B cell (primary cell): Measurements from ENCODE around the gene ZMYND10. TPM values are rescaled to one million over a fixed set of nuclear protein-coding genes. Genes with fewer than 3 reads are reported as not detected.

Source experiments
- ATAC-seq: fragments of 200-7000 bp; cut with Tn5 transposase; one replicate; pipeline ENCODE4 v1.10.0; 2021; ENCODE audit warnings: low read depth, mild to moderate bottlenecking, moderate number of reproducible peaks, moderate library complexity
- CTCF ChIA-PET: fragments of 350-600 bp; sonication (Branson Sonifier 250); formaldehyde crosslinking; loops from one replicate; lab custom pipeline; 2021; ENCODE audit warnings: antibody characterized with exemption, inconsistent platforms; lab: Charles Lee
- POLR2A ChIA-PET: fragments of 350-600 bp; sonication (Branson Sonifier 250); formaldehyde crosslinking; loops from one replicate; lab custom pipeline; 2021; ENCODE audit warnings: antibody characterized with exemption; lab: Charles Lee
- DNase-seq: peaks from one replicate; pipeline ENCODE4 v3.0.0; 2013
- H2AFZ ChIP-seq: 2 replicates; pipeline ENCODE4 v1.6.1; 2012; ENCODE audit warnings: mild to moderate bottlenecking, low read depth, low read length; ENCODE audit not compliant: insufficient read depth, poor library complexity, severe bottlenecking
- H3K27ac ChIP-seq, 2 donors: 1 replicate in 1 of 2; 2 replicates in 1 of 2; pipeline ENCODE4 v1.5.1; 2012 to 2013; ENCODE audit warnings: low read length in 2 of 2, mild to moderate bottlenecking in 2 of 2, moderate library complexity in 1 of 2
- H3K27me3 ChIP-seq, 4 experiments: fragments of 200-600 bp in 1 of 4; sonication (generic) in 1 of 4; replicated peaks in 1 of 4; 1 replicate in 2 of 4; 2 replicates in 2 of 4; pipeline versions ENCODE4 v1.6.1 to v1.7.0; 2013 to 2016; ENCODE audit warnings: low read length in 3 of 4, mild to moderate bottlenecking in 2 of 4, mixed read lengths in 1 of 4, moderate library complexity in 1 of 4; ENCODE audit not compliant: insufficient read depth in 4 of 4, control insufficient read depth in 3 of 4; ENCODE audit errors: control extremely low read depth in 1 of 4
- H3K36me3 ChIP-seq, 2 experiments: replicated peaks in 1 of 2; 1 replicate in 1 of 2; 2 replicates in 1 of 2; pipeline versions ENCODE4 v1.6.1 to v1.7.1; 2013; ENCODE audit warnings: low read length in 1 of 2; ENCODE audit not compliant: insufficient read depth in 2 of 2, control insufficient read depth in 1 of 2; ENCODE audit errors: control extremely low read depth in 1 of 2, extremely low read depth in 1 of 2
- H3K4me1 ChIP-seq, 2 donors: fragments of 200-600 bp in 1 of 2; sonication (generic) in 1 of 2; 1 replicate in 1 of 2; 2 replicates in 1 of 2; pipeline versions ENCODE4 v1.5.1 to v1.6.1; 2013 to 2017; ENCODE audit warnings: low read length in 2 of 2; ENCODE audit not compliant: control insufficient read depth in 2 of 2, insufficient read depth in 2 of 2
- H3K4me2 ChIP-seq: replicated peaks from 2 replicates; pipeline ENCODE3; 2012; ENCODE audit warnings: mild to moderate bottlenecking, low read depth, low read length; ENCODE audit not compliant: poor library complexity, severe bottlenecking
- H3K4me3 ChIP-seq, 5 experiments: fragments of 200-600 bp in 1 of 5; sonication (generic) in 1 of 5; 1 replicate in 3 of 5; 2 replicates in 2 of 5; pipeline versions ENCODE4 v1.5.1 to v1.7.0; 2011 to 2016; ENCODE audit warnings: low read length in 4 of 5, mild to moderate bottlenecking in 4 of 5, low read depth in 2 of 5, control low read depth in 1 of 5, moderate library complexity in 1 of 5; ENCODE audit not compliant: insufficient read depth in 1 of 5; ENCODE audit errors: control extremely low read depth in 1 of 5, extremely low read depth in 1 of 5
- H3K79me2 ChIP-seq: fragments of 200-600 bp; sonication (generic); one replicate; pipeline ENCODE4 v1.6.0; 2016; ENCODE audit warnings: low read length; ENCODE audit not compliant: control insufficient read depth, insufficient read depth
- H3K9ac ChIP-seq: fragments of 200-600 bp; sonication (generic); 2 replicates; pipeline ENCODE4 v1.6.1; 2017; ENCODE audit warnings: mild to moderate bottlenecking, low read length, moderate library complexity
- H3K9me3 ChIP-seq, 3 donors: one replicate each; pipeline versions ENCODE4 v1.6.1 to v1.7.1; 2013; ENCODE audit warnings: low read length in 2 of 3; ENCODE audit not compliant: control insufficient read depth in 2 of 3, insufficient read depth in 1 of 3; ENCODE audit errors: control extremely low read depth in 1 of 3
- H4K20me1 ChIP-seq: 2 replicates; pipeline ENCODE4 v1.6.0; 2012; ENCODE audit warnings: mild to moderate bottlenecking, low read length; ENCODE audit not compliant: insufficient read depth, control insufficient read depth, poor library complexity, severe bottlenecking
- H3K27ac Mint-ChIP-seq: one replicate; pipeline ENCODE4 v1.8.0; 2021; ENCODE audit warnings: mixed read lengths
- H3K27me3 Mint-ChIP-seq: one replicate; pipeline ENCODE4 v1.8.0; 2021; ENCODE audit warnings: mixed read lengths
- H3K4me1 Mint-ChIP-seq: one replicate; pipeline ENCODE4 v1.8.0; 2021; ENCODE audit warnings: mixed read lengths
- H3K4me3 Mint-ChIP-seq: one replicate; pipeline ENCODE4 v1.8.0; 2021; ENCODE audit warnings: mixed read lengths
- H3K9me3 Mint-ChIP-seq: one replicate; pipeline ENCODE4 v1.8.0; 2022; ENCODE audit warnings: mixed read lengths; ENCODE audit not compliant: insufficient read depth
- CTCF ChIP-seq: fragments of 200-600 bp; IDR thresholded peaks from one replicate; pipeline ENCODE4 v1.8.0; 2022; ENCODE audit warnings: antibody characterized with exemption, mild to moderate bottlenecking
- EZH2 ChIP-seq: IDR thresholded peaks from 2 replicates; pipeline ENCODE4 v1.6.1; 2012; ENCODE audit warnings: borderline replicate concordance, low read depth, mild to moderate bottlenecking, moderate library complexity, low read length; ENCODE audit not compliant: insufficient read depth, poor library complexity, severe bottlenecking
- WGBS: methylation state at CpG from one replicate; pipeline ENCODE4 v1.1.5; 2013; ENCODE audit warnings: missing lambda C conversion rate; ENCODE audit not compliant: insufficient coverage; 5-methylcytosine and 5-hydroxymethylcytosine counted together
- intact Hi-C: fragments of 100-400 bp; cut with micrococcal nuclease; formaldehyde crosslinking; loops from one replicate; pipeline ENCODE4 v1.10.0; 2022
- polyA plus RNA-seq: library from polyadenylated mRNA; depleted of rRNA; stranded (reverse); fragments of >200 nt; gene quantifications from 2 replicates; pipeline ENCODE4 v1.2.3, GENCODE V29; 2012
- total RNA-seq, 2 donors: library from RNA; stranded (reverse); fragments of 120-200 nt in 1 of 2; gene quantifications; 1 replicate in 1 of 2; 2 replicates in 1 of 2; pipeline versions ENCODE4 v1.2.3 to v1.2.4, GENCODE V29; 2013 to 2022

ZMYND10 gene
- total and polyA plus RNA-seq, 2 donors (not counting 1 experiment from before 2014, with no cell fraction given): 1.8 to 2.4 TPM

- Mint-ChIP-seq H3K4me3 (peak within 1 kb of the TSS; percentile 100), H3K4me1 (peaks cover 33% of the 10 kb centered on the region), H3K27ac (peak within 1 kb of the TSS; percentile 100), H3K9me3 (no peaks in the 10 kb centered on the region), H3K27me3 (no peaks in the 10 kb centered on the region)
- Histone ChIP-seq H4K20me1 (no peaks in the 10 kb centered on the region), H3K4me1 (peaks cover 18 to 24% of the 10 kb centered on the region in 2 donors), H3K4me3 (peak within 1 kb of the TSS; percentile 68 to 89 (median 88)), H3K27me3 (no peaks in the 10 kb centered on the region), H3K9me3 (no peaks in the 10 kb centered on the region), H3K9ac (peak within 1 kb of the TSS; percentile 82), H3K36me3 (peaks cover 0 to 4% of the 10 kb centered on the region in 2 experiments), H3K4me2 (peak within 1 kb of the TSS; percentile 89), H3K27ac (peak within 1 kb of the TSS; percentile 77 to 84), H3K79me2 (peaks cover 13% of the 10 kb centered on the region), H2AFZ (peak within 1 kb of the TSS; percentile 81)
- ATAC-seq (peak; percentile 91), DNase-seq (peak; percentile 100)
- WGBS: under 1% methylated on average over 58 of the region's 61 CpGs
- ChIA-PET POLR2A (interaction anchor here (0.5 to 2.5 kb wide), 15 partner anchors 8 to 1292 kb away, joined by 3 to 27 read pairs (median 4); partner anchors contain the start of genes CYB561D2, GNAI2, HYAL2 and NPRL2), CTCF (interaction anchor here (0.5 to 3.2 kb wide), 14 partner anchors 10 to 243 kb away, joined by 3 to 28 read pairs (median 5); partner anchors contain the start of genes CYB561D2, GNAI2, HYAL2 and NPRL2)
- peak; percentile 65 for TF ChIP-seq CTCF
- TF ChIP-seq EZH2: no peak
- intact Hi-C loops: loop anchor here (1.0 to 10.0 kb wide), 7 partner anchors 22 to 1086 kb away; partner anchors contain the start of genes GNAI2, MANF, RBM6 and TMEM115
Measured at GRCh38 chr3:50298836-50299637, 46.5 kb downstream of the ZMYND10 start, which contains the start of the genes HYAL3 and NAA80. TSS of gene HYAL3 (minus strand) at chr3:50299405. CDS start at chr3:50295602, 3,803 bp downstream. TSS of gene NAA80 (minus strand) at chr3:50299405. CDS start at chr3:50297463, 1,942 bp downstream.
